HL-60 (cell line): Measurements from ENCODE around the gene ACTN4.
"Not testable (repeated sequence)": the region's sequence is repeated elsewhere in the genome, so short reads cannot be mapped to it uniquely, and the experiment has no call there.

Experiments used
- DNase-seq, 2 experiments: peaks; one replicate each; pipeline ENCODE4 v3.0.0-alpha.2; 2010 to 2020; ENCODE audit warnings: low read depth in 1 of 2, low spot score in 1 of 2
- H3K27ac ChIP-seq: fragments of 250-450 bp; sonication (Bioruptor Pico); replicated peaks from 2 replicates; pipeline ENCODE4 v1.5.1; 2020; ENCODE audit warnings: mild to moderate bottlenecking, moderate library complexity
- H3K27me3 ChIP-seq: fragments of 250-450 bp; sonication (Bioruptor Pico); 2 replicates; pipeline ENCODE4 v1.5.1; 2021; ENCODE audit warnings: mild to moderate bottlenecking, moderate library complexity; ENCODE audit not compliant: insufficient read depth, poor library complexity, severe bottlenecking
- H3K4me3 ChIP-seq: replicated peaks from 2 replicates; pipeline ENCODE4 v1.5.1; 2011; ENCODE audit warnings: mild to moderate bottlenecking, control low read depth, low read length; ENCODE audit not compliant: insufficient read depth
- GABPA ChIP-seq: IDR thresholded peaks from 2 replicates; pipeline ENCODE4 v1.6.1; 2012; ENCODE audit warnings: low read depth
- POLR2AphosphoS5 ChIP-seq: IDR thresholded peaks from 2 replicates; pipeline ENCODE4 v1.6.1; 2012; ENCODE audit warnings: low read depth
- SPI1 ChIP-seq: IDR thresholded peaks from 2 replicates; pipeline ENCODE4 v1.6.1; 2012; ENCODE audit warnings: low read depth, mild to moderate bottlenecking, borderline replicate concordance
- long read RNA-seq: library from polyadenylated mRNA; unstranded; transcript quantifications from one replicate; pipeline ENCODE4 v2.0.0, GENCODE V29; 2020
- TF ChIP-seq, protein P1 (sequence below): IDR thresholded peaks from 2 replicates; pipeline ENCODE4 v1.6.1; 2012; ENCODE audit warnings: low read depth; ENCODE audit not compliant: insufficient replicate concordance
- TF ChIP-seq, protein P2 (sequence below): IDR thresholded peaks from one replicate; pipeline ENCODE4 v1.5.1; 2011; ENCODE audit warnings: low read length, control low read depth, inconsistent platforms; ENCODE audit not compliant: insufficient read depth

Gene ACTN4
- long read RNA-seq, full-length matches to known transcripts = 305 of 383 reads
- long read RNA-seq, partial matches to known transcripts = 41 of 383 reads
- long read RNA-seq, other reads (novel, unspliced or antisense) = 37 of 383 reads

DNA sequence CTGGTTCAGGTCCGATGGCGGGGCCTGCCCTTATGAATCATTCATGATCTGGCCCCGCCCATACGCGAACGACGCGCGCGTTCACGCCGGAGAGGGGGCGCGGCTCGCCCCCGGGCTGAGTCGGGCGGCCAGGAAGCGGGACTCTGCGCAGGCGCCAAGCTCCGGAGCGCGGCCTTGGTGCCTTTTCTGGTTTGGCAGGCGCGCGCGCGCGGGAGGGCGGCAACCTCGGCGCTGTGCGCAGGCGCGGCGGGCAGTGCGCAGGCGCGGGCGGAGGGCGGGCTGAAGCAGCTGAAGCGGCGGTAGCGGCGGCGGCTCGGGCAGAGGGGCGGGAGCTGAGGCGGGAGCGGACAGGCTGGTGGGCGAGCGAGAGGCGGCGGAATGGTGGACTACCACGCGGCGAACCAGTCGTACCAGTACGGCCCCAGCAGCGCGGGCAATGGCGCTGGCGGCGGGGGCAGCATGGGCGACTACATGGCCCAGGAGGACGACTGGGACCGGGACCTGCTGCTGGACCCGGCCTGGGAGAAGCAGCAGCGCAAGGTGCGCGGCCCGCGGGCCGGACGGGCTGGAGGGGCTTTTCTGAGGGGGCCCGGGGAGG is at the start of gene ACTN4:
TSS of gene ACTN4 (plus strand) at position 282 of the 598 bp plus-strand sequence. CDS start at position 379, 97 bp downstream.
- TF ChIP-seq POLR2AphosphoS5 = peak; percentile 88
- TF ChIP-seq, protein P1, sequence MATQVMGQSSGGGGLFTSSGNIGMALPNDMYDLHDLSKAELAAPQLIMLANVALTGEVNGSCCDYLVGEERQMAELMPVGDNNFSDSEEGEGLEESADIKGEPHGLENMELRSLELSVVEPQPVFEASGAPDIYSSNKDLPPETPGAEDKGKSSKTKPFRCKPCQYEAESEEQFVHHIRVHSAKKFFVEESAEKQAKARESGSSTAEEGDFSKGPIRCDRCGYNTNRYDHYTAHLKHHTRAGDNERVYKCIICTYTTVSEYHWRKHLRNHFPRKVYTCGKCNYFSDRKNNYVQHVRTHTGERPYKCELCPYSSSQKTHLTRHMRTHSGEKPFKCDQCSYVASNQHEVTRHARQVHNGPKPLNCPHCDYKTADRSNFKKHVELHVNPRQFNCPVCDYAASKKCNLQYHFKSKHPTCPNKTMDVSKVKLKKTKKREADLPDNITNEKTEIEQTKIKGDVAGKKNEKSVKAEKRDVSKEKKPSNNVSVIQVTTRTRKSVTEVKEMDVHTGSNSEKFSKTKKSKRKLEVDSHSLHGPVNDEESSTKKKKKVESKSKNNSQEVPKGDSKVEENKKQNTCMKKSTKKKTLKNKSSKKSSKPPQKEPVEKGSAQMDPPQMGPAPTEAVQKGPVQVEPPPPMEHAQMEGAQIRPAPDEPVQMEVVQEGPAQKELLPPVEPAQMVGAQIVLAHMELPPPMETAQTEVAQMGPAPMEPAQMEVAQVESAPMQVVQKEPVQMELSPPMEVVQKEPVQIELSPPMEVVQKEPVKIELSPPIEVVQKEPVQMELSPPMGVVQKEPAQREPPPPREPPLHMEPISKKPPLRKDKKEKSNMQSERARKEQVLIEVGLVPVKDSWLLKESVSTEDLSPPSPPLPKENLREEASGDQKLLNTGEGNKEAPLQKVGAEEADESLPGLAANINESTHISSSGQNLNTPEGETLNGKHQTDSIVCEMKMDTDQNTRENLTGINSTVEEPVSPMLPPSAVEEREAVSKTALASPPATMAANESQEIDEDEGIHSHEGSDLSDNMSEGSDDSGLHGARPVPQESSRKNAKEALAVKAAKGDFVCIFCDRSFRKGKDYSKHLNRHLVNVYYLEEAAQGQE = no peak
- Histone ChIP-seq H3K27me3 (no peaks in the 10 kb centered on the region), H3K27ac (peak within 1 kb of the TSS; percentile 95), H3K4me3 (peak within 1 kb of the TSS; percentile 95)
- peak; percentile 88 to 98 for DNase-seq

DNA sequence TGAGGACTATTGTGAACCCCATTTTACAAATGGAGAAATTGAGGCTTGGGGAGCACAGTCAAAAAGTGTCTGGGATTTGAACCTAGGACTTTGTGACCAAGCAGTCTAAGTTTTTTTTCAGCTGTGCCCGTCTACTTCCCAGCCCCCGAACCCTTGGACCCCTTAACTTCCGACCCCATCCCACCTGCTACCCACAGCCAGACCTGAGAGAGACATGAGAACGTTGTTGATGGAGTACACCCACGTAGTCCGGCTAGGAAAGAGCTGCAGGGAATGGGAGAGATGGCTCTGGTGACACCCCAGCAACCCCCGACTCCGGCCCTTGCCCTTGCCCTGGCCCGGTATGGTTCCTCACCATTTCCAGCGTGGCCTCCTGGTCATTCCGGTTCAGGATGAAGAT is 47.7 kb upstream of the ACTN4 start:
- DNase-seq = no peak
- TF ChIP-seq POLR2AphosphoS5 = no peak
- TF ChIP-seq, protein P1 = no peak
- TF ChIP-seq GABPA = no peak
- no peak for TF ChIP-seq SPI1
- TF ChIP-seq, protein P2, sequence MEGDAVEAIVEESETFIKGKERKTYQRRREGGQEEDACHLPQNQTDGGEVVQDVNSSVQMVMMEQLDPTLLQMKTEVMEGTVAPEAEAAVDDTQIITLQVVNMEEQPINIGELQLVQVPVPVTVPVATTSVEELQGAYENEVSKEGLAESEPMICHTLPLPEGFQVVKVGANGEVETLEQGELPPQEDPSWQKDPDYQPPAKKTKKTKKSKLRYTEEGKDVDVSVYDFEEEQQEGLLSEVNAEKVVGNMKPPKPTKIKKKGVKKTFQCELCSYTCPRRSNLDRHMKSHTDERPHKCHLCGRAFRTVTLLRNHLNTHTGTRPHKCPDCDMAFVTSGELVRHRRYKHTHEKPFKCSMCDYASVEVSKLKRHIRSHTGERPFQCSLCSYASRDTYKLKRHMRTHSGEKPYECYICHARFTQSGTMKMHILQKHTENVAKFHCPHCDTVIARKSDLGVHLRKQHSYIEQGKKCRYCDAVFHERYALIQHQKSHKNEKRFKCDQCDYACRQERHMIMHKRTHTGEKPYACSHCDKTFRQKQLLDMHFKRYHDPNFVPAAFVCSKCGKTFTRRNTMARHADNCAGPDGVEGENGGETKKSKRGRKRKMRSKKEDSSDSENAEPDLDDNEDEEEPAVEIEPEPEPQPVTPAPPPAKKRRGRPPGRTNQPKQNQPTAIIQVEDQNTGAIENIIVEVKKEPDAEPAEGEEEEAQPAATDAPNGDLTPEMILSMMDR = no peak
- H3K27me3 ChIP-seq = no peaks in the 10 kb centered on the region
- H3K27ac ChIP-seq = no peak overlapping the region
- H3K4me3 ChIP-seq = no peak overlapping the region

- not testable (repeated sequence) for DNase-seq, H3K4me3 ChIP-seq, H3K27me3 ChIP-seq, H3K27ac ChIP-seq
Measured at GRCh38 chr19:38602856-38603255, 44.6 kb upstream of the ACTN4 start.

- TF ChIP-seq SPI1 = no peak
- TF ChIP-seq GABPA = no peak
- TF ChIP-seq, protein P1 = no peak
- TF ChIP-seq, protein P2 = no peak
- TF ChIP-seq POLR2AphosphoS5 = no peak
- H3K27me3 ChIP-seq = no peaks in the 10 kb centered on the region
- no peak overlapping the region for H3K4me3 ChIP-seq
- no peak overlapping the region for H3K27ac ChIP-seq
- DNase-seq = no peak
Measured at GRCh38 chr19:38606131-38606530, 41.3 kb upstream of the ACTN4 start.
